Measurements from ENCODE around the gene PPP1R15B.

Gene PPP1R15B

DNA sequence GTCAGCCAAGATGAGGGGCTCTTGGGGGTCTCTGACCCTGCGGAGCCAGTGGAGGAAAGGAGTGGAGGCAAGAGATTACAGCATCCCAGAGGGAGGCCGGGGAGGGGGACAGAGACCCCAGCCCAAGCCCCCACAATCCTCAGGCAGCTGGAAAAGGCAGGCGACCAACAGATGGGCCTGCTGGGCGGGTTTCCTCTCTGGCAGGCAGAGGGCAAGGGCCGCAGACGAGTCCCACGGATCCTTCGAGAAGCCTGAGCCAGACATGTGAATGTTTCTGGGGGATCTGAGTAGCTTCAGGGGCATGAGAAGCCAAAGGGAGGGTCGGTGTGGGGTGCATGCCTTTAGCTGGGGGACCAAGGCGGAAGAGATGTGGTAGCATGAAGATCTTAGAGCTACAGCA is 49.8 kb downstream of the PPP1R15B start:
- no peak for DNase-seq

DNA sequence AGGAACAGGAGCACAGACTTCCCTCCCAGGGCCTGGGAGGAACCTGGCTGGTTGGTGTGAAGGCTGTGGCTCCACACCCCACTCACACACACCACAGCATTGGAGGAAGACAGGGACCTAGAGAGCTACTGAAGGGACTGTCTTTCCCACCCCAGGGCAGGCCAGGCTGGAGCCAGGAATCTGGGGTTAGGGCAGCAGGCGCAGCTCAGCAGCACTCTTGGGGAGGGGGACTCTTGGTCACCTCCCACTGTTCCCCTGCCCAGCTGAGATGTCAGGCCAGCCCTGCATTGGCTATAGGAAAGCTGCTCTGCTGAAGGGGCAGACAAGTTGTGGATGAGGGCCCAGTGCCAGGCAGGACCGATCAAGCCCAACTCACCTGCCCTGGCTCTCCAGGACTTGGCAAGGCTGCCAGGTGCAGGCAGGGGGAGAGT is 50.3 kb downstream of the PPP1R15B start:
- DNase-seq: peak in 1 of 2 experiments; percentile 25

DNA sequence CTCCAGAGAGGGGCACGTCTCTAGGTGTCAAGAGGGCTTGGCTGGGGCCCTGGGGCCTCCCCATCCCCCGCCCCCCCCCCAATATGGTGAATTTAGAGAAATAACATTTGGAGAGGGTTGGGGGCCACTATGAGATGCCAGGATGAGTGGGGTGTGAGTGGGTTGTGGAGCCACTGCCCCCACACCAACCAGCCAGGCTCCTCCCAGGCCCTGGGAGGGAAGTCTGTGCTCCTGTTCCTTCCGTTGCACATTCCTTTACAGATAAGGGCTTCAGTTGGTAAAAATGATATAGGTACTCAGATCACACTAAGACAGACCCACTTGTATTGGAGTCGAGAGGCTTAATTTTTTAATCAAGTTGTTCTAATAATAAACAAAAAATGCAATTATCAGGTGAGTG is 51.3 kb downstream of the PPP1R15B start:
- no peak for DNase-seq

DNA sequence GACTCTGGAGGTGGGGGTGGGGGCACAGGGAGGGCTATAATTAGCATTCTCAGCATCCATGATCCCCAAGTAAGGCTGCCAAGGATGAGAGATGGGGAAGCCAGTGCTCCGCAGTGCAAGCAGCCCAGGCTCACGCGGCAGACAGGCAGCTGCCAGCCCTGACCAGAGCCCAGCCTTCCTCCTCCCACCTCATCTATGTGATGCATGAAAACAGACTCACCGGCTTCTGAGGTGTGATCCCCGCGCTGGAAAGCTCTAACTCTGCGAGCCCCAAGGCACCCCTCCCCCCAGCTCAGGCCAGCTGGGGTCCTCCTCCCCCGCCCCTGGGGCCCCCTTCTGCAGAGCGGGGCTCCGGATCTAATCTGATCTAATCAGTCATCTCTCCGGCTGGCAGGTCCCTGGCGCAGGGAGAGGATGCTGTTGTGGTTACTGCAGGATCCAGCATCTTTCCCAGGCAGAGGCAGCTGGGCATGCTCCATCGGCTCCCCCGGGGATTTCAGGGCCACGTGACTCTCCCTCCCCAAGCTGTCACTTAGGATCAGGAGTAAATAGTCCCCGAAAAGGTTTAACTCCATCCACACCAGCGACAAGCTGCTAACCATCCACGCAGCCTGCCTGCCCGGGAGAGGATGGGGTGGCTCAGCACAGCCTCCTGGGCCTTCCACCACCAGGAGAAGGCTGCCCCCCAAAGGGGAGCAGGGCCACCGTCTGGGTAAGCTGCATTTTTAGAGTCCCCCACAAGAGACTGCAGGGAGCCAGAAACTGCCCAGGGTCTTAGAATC is 52.0 kb downstream of the PPP1R15B start, which contains the start of gene PLEKHA6:
Gene PLEKHA6, minus strand, starts transcription at position 456 of the 782 bp plus-strand sequence. CDS start 86,202 bp downstream, outside the sequence.
- peak in 1 of 2 experiments; percentile 5 for DNase-seq

DNA sequence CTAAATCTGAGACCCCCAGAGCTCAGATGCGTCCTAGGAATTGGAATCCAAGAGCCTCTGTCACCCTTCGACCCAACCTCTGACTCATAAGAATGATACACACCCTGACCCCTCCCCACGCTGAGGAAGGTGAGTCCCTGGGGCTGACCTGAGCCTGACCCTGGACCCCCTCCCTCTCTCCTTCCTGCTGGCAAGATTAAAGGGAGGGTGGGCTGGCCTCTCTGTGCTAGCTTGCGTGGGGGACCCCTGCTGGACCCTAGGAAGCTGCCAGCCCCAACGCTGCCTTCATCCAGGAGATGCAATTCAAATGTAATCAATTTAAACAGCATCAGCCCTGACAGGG is 52.5 kb downstream of the PPP1R15B start:
- DNase-seq: no peak

DNA sequence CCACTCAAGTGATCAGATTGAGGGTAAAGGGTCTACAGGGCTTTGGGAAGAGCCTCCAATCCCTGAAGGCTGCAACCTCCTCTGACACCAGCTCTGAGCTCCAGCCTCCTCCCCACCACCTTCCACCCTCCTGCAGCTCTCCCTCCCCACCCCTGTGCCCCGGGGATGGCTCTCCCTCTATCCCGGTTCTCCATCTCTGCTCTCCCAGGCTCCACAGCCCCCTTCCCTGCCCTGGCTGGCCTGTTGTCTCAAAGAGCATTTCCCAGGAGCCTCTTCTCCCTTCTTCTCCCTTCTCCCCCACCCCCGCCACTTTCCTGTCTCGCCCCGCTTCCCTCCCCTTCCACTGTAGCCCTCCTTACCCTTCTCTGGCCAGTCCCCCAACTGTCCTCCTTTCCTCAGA is 53.0 kb downstream of the PPP1R15B start:
- DNase-seq: no peak

DNA sequence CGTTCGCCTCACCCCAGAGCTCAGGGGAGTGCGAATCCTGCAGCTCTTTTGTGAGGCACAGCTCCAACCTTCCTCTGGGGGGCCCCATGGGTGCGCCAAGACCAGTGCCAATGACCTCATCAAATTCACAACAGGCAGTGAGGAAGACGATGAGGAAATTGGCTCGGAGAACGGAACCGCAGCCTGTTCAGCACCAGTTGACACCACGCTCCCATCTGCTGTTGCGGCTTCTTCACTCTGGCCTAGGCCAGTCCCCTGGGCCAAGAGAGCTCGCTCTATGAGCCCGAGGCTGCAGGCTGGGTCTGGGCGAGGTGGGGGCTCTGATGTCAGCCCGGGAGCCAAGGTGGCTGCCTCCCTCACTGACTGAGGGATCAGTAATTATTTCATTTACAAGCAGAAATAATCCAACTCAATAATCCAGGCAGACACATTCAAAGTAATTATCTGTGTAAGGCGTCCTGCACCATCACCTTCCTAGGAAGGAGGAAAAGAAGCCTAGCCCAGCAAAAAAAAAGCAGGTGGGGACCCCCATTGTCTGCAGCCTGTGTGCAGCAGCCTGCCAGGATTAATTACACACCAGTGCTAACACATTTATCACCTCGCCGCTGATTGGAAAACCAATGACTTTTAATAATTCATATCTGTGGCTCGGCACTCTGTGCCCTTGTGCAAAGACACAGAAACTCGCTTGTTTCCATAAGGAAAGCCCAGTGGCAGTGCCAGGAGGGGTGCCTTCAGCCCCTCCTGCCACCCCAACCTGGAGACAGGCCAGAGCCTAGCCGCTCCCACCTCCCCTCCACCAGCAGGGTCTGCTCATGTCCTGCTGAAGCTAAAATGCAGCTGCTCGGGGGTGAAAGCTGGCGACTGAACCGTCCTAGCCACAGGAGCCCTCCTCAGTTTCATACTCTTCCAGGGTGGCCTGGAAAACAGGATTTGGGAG is 53.8 kb downstream of the PPP1R15B start:
- DNase-seq: no peak

DNA sequence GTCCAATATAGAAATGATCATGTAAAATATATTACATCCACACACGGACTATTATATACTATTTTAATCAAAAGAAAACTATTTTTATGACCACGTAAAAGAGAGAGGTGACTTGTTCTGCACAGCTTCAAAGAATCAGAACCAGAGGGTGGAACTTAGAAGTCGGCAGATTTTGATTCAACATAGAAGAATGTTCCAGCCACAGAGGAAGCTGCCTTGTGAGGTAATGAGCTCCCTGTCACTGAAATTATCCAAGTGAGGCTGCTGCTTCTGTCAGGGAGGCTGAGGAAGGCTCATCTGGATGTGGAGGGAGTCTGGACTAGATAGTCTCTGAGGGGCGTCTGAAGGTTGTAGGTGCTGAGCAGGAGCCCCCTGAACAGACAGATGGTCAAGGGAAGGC is 54.6 kb downstream of the PPP1R15B start:
- no peak for DNase-seq

DNA sequence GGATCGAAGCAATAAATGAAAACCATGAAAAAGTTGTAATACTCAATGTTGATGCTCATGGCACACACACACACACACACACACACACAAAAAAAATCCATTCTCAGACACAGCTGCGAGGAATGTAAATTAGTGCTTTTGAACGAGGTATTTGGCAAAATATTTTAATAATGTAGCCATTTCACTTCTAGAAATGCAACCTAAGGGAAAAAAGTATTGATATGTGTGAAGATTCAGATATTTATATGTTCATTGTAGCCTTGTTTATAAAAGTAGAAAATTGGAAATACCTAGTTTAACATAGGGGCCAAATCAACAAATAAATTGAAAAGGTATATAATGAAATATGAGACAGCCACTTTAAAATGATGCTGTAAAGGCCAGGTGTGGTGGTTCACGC is 55.7 kb downstream of the PPP1R15B start:
- no peak for DNase-seq

DNA sequence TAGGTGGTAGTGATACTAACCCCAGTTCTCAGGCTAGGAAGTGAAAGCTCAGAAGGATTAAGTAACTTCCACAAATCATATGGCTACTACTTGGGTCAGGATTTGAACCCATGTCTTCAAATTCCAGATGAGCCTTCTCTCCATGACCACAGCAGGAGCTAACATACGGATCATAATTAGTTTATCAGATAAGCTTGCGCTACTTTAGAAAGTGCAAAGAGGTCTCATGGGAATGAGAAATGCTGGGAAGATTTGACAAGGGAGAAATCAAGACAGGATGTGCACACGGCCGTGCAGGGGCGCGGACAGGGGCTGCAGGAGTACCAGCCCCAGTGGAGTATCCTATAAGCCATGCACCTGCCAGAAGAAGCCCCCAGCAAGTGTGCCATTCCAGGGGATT is 57.0 kb downstream of the PPP1R15B start:
- DNase-seq: no peak

All from Kasumi-1 (cell line).